ENCODE data around the gene CTXND1. TPM values are rescaled to one million over a fixed set of nuclear protein-coding genes. Genes with fewer than 3 reads are reported as not detected.

Gene CTXND1
- total RNA-seq, 2 experiments from 2014 or later = not detected

DNA sequence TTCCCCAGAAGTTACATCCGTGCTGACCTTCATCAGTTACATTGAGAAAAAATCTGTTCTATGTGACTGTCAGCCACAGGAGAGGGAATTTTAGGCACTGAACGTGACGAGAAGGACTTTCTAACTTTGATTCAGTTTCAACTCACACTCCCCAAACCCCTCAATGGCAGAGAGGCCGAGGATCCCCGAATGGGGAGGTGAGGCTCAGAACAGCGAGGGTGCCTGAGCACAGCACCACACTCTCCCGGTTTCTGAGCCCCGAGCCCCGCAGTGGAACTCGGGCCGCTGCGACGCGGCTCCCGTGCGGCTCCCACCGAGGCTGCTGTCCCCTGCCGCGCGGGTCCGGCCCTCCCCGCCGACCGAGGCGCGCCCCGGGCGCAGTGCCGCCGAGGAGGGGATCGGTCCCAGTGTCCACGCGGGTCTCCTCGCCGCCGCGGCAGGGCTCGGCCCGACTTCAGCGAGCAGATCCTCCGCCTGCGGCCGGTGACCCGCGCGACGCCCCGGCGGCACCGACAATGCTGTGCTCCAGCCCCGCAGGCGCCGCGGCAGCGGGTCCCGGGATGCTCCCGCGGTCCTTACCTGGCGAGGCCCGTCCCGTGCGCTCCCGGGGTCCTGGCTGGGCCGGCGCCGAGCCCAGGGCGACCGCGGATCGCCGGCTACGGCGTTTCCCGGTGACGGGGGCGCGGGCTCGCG lies 439 bp downstream of the CTXND1 start:
- H3K9me3 ChIP-seq (ENCODE audit: low read length) = no peaks in the 10 kb centered on the region
- H2AFZ ChIP-seq (ENCODE audit: low read length) = no peak overlapping the region
- POLR2A ChIA-PET = interaction anchor here (0.6 kb wide), 1 partner anchor 465 kb away, joined by 4 read pairs; no protein-coding TSS in a partner anchor
- DNase-seq (ENCODE audit: low spot score) = no peak
- BruUV-seq (replicated peaks) = no TSS peak
- TF ChIP-seq, protein P1, sequence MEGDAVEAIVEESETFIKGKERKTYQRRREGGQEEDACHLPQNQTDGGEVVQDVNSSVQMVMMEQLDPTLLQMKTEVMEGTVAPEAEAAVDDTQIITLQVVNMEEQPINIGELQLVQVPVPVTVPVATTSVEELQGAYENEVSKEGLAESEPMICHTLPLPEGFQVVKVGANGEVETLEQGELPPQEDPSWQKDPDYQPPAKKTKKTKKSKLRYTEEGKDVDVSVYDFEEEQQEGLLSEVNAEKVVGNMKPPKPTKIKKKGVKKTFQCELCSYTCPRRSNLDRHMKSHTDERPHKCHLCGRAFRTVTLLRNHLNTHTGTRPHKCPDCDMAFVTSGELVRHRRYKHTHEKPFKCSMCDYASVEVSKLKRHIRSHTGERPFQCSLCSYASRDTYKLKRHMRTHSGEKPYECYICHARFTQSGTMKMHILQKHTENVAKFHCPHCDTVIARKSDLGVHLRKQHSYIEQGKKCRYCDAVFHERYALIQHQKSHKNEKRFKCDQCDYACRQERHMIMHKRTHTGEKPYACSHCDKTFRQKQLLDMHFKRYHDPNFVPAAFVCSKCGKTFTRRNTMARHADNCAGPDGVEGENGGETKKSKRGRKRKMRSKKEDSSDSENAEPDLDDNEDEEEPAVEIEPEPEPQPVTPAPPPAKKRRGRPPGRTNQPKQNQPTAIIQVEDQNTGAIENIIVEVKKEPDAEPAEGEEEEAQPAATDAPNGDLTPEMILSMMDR (conservative IDR thresholded peaks at IDR 0.05; ENCODE audit: low read length) = no peak
- TF ChIP-seq EZH2phosphoT487 (IDR thresholded peaks at IDR 0.05; ENCODE audit: borderline replicate concordance, low read depth, low read length) = no peak
- H3K79me2 ChIP-seq (ENCODE audit: insufficient read depth, low read depth, low read length) = no peaks in the 10 kb centered on the region
- no peaks in the 10 kb centered on the region for H4K20me1 ChIP-seq (ENCODE audit: insufficient read depth, low read length)
- CTCF ChIA-PET (ENCODE audit: unreplicated experiment) = no interaction called here
- no peaks in the 10 kb centered on the region for H3K4me1 ChIP-seq (ENCODE audit: insufficient read depth, low read length, poor library complexity, severe bottlenecking)
- H3K4me2 ChIP-seq (ENCODE audit: low read length) = no peak overlapping the region
- H3K36me3 ChIP-seq (ENCODE audit: insufficient read depth, low read length) = no peaks in the 10 kb centered on the region
- intact Hi-C loops (cut with micrococcal nuclease; ENCODE audit: unreplicated experiment) = no loop called here
- no peak overlapping the region for H3K4me3 ChIP-seq (ENCODE audit: low read depth, low read length, poor library complexity, severe bottlenecking)
- no peak overlapping the region for H3K27ac ChIP-seq (ENCODE audit: low read depth, low read length, poor library complexity, severe bottlenecking)
- H3K9me2 ChIP-seq (ENCODE audit: insufficient read depth, low read length) = no peaks in the 10 kb centered on the region

DNA sequence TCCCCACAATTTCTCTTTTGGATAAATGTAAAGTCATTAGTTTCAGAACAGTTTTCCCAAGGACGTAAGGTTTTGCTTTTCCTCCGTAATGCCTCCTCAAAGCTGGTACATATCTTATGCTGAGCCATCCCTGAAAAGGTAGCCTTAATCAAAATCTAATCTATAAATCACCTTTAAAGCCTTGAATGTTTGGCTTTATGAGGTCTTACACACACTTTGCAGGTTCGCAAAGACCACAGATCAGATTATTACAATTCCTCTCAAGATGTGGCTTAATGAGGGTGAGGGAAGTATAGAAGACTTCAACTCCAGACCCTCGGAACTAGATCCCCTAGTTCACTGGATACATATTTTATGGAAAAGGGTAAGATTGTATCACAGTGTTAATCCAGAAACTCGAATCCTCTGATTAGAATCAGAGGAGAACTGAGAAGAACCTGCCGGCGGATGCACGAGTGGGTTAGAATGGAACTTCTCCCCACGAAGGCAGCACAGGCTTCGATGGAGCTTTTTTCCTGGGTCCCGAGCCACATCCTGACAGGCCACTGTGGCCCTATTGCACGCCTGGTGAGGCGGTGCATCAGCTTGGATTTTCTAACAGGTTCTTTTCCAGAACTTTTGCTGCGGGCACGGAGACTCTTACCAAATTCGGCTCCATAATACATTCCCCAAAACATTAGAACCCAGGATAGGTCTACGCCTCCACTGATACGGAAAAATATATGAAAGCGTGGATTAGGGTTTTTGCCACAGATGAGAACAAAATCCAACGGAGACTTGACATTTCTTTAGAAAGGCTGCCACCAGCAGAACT lies 1.2 kb downstream of the CTXND1 start:
- H3K9me3 ChIP-seq (ENCODE audit: low read length) = no peaks in the 10 kb centered on the region
- no peak overlapping the region for H3K4me2 ChIP-seq (ENCODE audit: low read length)
- H3K9me2 ChIP-seq (ENCODE audit: insufficient read depth, low read length) = no peaks in the 10 kb centered on the region
- no peak for DNase-seq (ENCODE audit: low spot score)
- ChIA-PET POLR2A (no interaction called here), CTCF (ENCODE audit: unreplicated experiment) (no interaction called here)
- H2AFZ ChIP-seq (ENCODE audit: low read length) = no peak overlapping the region
- no peak overlapping the region for H3K27ac ChIP-seq (ENCODE audit: low read depth, low read length, poor library complexity, severe bottlenecking)
- H3K4me1 ChIP-seq (ENCODE audit: insufficient read depth, low read length, poor library complexity, severe bottlenecking) = no peaks in the 10 kb centered on the region
- H3K79me2 ChIP-seq (ENCODE audit: insufficient read depth, low read depth, low read length) = no peaks in the 10 kb centered on the region
- TF ChIP-seq EZH2phosphoT487 (IDR thresholded peaks at IDR 0.05; ENCODE audit: borderline replicate concordance, low read depth, low read length) = no peak
- TF ChIP-seq, protein P1 (conservative IDR thresholded peaks at IDR 0.05; ENCODE audit: low read length) = no peak
- intact Hi-C loops (cut with micrococcal nuclease; ENCODE audit: unreplicated experiment) = no loop called here
- H3K36me3 ChIP-seq (ENCODE audit: insufficient read depth, low read length) = no peaks in the 10 kb centered on the region
- no peak overlapping the region for H3K4me3 ChIP-seq (ENCODE audit: low read depth, low read length, poor library complexity, severe bottlenecking)
- no TSS peak for BruUV-seq (replicated peaks)
- H4K20me1 ChIP-seq (ENCODE audit: insufficient read depth, low read length) = no peaks in the 10 kb centered on the region

DNA sequence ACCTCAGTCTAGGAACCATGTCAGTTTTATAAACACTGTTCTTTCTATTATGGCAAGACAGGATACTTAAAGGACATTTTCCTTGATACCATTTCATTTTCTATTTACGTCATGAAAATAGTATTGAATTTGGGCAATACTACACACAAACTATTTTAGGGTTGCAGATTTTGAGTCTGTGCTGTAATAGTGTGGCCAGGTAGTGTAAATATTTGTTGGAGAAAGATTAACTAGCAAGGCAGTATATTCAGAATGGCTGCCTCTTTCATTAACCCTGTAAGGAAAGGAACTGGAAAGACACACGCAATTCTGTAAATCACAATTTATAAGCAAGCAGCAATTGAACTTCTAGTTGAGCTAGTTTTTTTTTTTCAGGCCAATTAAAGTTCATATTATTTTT lies 2.0 kb downstream of the CTXND1 start:
- Histone ChIP-seq H3K4me1 (ENCODE audit: insufficient read depth, low read length, poor library complexity, severe bottlenecking) (no peaks in the 10 kb centered on the region), H3K9me2 (ENCODE audit: insufficient read depth, low read length) (no peaks in the 10 kb centered on the region), H3K27ac (ENCODE audit: low read depth, low read length, poor library complexity, severe bottlenecking) (no peak overlapping the region), H3K79me2 (ENCODE audit: insufficient read depth, low read depth, low read length) (no peaks in the 10 kb centered on the region), H3K4me2 (ENCODE audit: low read length) (no peak overlapping the region), H2AFZ (ENCODE audit: low read length) (no peak overlapping the region), H3K36me3 (ENCODE audit: insufficient read depth, low read length) (no peaks in the 10 kb centered on the region), H3K9me3 (ENCODE audit: low read length) (no peaks in the 10 kb centered on the region), H3K4me3 (ENCODE audit: low read depth, low read length, poor library complexity, severe bottlenecking) (no peak overlapping the region), H4K20me1 (ENCODE audit: insufficient read depth, low read length) (no peaks in the 10 kb centered on the region)
- intact Hi-C loops (cut with micrococcal nuclease; ENCODE audit: unreplicated experiment) = no loop called here
- no peak for TF ChIP-seq EZH2phosphoT487 (IDR thresholded peaks at IDR 0.05; ENCODE audit: borderline replicate concordance, low read depth, low read length)
- TF ChIP-seq, protein P1 (conservative IDR thresholded peaks at IDR 0.05; ENCODE audit: low read length) = no peak
- DNase-seq (ENCODE audit: low spot score) = no peak
- ChIA-PET CTCF (ENCODE audit: unreplicated experiment) (no interaction called here), POLR2A (no interaction called here)
- BruUV-seq (replicated peaks) = no TSS peak

Measured in OCI-LY7 (cell line).